ENCODE measurements around the gene GCAT. TPM values are rescaled to one million over a fixed set of nuclear protein-coding genes. Genes with fewer than 3 reads are reported as not detected.
A peak's percentile ranks its signal among the peaks of the same experiment; 100 is the strongest.

Gene GCAT
- total and polyA plus RNA-seq, 2 of the 13 experiments (the other 11 are each of a cell fraction or from before 2014, with no cell fraction given), result 28.0 to 50.3 TPM

GRCh38 chr22:37817705-37818408, 10.1 kb downstream of the GCAT start (continued):
- TF ChIP-seq ATF6 (CRISPR knock-in tag; conservative IDR thresholded peaks at IDR 0.05) (no peak), ZNF335 (CRISPR knock-in tag; IDR thresholded peaks at IDR 0.05) (peak; percentile 92), PREB (CRISPR knock-in tag; IDR thresholded peaks at IDR 0.05) (no peak), ZNF143 (CRISPR knock-in tag; IDR thresholded peaks at IDR 0.05) (0 out of 2 replicates have a peak, but pooled peaks have one; percentile 40), SNAPC4 (CRISPR knock-in tag; IDR thresholded peaks at IDR 0.05) (no peak), ZNF30 (CRISPR knock-in tag; IDR thresholded peaks at IDR 0.05) (no peak), MIER2 (CRISPR knock-in tag; IDR thresholded peaks at IDR 0.05) (peak; percentile 45; the same call in 1 of the 2 replicates), PLRG1 (conservative IDR thresholded peaks at IDR 0.05) (no peak), KAT2B (IDR thresholded peaks at IDR 0.05; ENCODE audit: borderline replicate concordance, low read depth, low read length) (no peak), PLSCR1 (CRISPR knock-in tag; IDR thresholded peaks at IDR 0.05; ENCODE audit: borderline replicate concordance) (no peak), ZNF724P (CRISPR knock-in tag; IDR thresholded peaks at IDR 0.05; ENCODE audit: borderline replicate concordance) (peak; percentile 60; the same call in 1 of the 2 replicates), KDM3A (CRISPR knock-in tag; IDR thresholded peaks at IDR 0.05; ENCODE audit: low read depth) (peak; percentile 99), NR2F6 (IDR thresholded peaks at IDR 0.05) (peak; percentile 57), NR2F6 (CRISPR knock-in tag; IDR thresholded peaks at IDR 0.05) (peak; percentile 81), TFAP4 (IDR thresholded peaks at IDR 0.05; ENCODE audit: borderline replicate concordance, low read depth) (peak; percentile 48; the same call in 1 of the 2 replicates), ZNF572 (CRISPR knock-in tag; IDR thresholded peaks at IDR 0.05) (peak; percentile 67; the same call in 1 of the 2 replicates)
